Tibial artery (tissue), 4 donors: ENCODE data around the gene HMGXB3.

ENCODE experiments used
- DNase-seq, 2 donors: peaks; one replicate each; pipeline ENCODE4 v3.0.0-alpha.2; 2019
- H3K27ac ChIP-seq, 2 donors: fragments of 200-600 bp; sonication (generic) in 1 of 2; 1 replicate in 1 of 2; 2 replicates in 1 of 2; pipeline ENCODE4 v1.5.1; 2018 to 2019; ENCODE audit warnings: mild to moderate bottlenecking in 1 of 2
- H3K27me3 ChIP-seq, 2 donors: fragments of 200-600 bp; sonication (generic) in 1 of 2; one replicate each; pipeline versions ENCODE4 v1.5.1 to v1.6.0; 2016 to 2019
- H3K36me3 ChIP-seq, 3 donors: fragments of 200-600 bp; sonication (generic) in 2 of 3; one replicate each; pipeline ENCODE4 v1.5.1; 2016 to 2019; ENCODE audit warnings: mild to moderate bottlenecking in 2 of 3
- H3K4me1 ChIP-seq, 4 donors: fragments of 200-600 bp; sonication (generic) in 2 of 4; 1 replicate in 3 of 4; 2 replicates in 1 of 4; pipeline ENCODE4 v1.5.1; 2016 to 2019
- H3K4me3 ChIP-seq, 2 donors: fragments of 200-600 bp; sonication (generic) in 1 of 2; 1 replicate in 1 of 2; 2 replicates in 1 of 2; pipeline ENCODE4 v1.5.1; 2018 to 2019; ENCODE audit warnings: mild to moderate bottlenecking in 2 of 2
- H3K9me3 ChIP-seq, 3 donors: fragments of 200-600 bp; sonication (generic) in 1 of 3; one replicate each; pipeline ENCODE4 v1.5.1; 2016 to 2019
- intact Hi-C: fragments of 100-400 bp; cut with DNase I; formaldehyde crosslinking; loops from one replicate; pipeline ENCODE4 v1.15.0; 2023; ENCODE audit warnings: low total_unique reads
- TF ChIP-seq, protein P1 (sequence below), 2 experiments: fragments of 200-600 bp in 1 of 2; fragments of 450-650 bp in 1 of 2; IDR thresholded peaks; one replicate each; pipeline ENCODE4 v1.5.1; 2017 to 2019; ENCODE audit warnings: antibody characterized with exemption in 2 of 2, mild to moderate bottlenecking in 1 of 2, moderate library complexity in 1 of 2

HMGXB3 gene

GRCh38 chr5:149975409-149975808 lies 25.1 kb upstream of the HMGXB3 start:
- Histone ChIP-seq H3K27me3 (no peaks in the 10 kb centered on the region), H3K36me3 (peaks cover 14 to 25% (median 23%) of the 10 kb centered on the region in 3 donors), H3K9me3 (no peaks in the 10 kb centered on the region), H3K4me3 (no peak overlapping the region), H3K27ac (no peak overlapping the region), H3K4me1 (no peaks in the 10 kb centered on the region)
- intact Hi-C loops = no loop called here
- TF ChIP-seq, protein P1, sequence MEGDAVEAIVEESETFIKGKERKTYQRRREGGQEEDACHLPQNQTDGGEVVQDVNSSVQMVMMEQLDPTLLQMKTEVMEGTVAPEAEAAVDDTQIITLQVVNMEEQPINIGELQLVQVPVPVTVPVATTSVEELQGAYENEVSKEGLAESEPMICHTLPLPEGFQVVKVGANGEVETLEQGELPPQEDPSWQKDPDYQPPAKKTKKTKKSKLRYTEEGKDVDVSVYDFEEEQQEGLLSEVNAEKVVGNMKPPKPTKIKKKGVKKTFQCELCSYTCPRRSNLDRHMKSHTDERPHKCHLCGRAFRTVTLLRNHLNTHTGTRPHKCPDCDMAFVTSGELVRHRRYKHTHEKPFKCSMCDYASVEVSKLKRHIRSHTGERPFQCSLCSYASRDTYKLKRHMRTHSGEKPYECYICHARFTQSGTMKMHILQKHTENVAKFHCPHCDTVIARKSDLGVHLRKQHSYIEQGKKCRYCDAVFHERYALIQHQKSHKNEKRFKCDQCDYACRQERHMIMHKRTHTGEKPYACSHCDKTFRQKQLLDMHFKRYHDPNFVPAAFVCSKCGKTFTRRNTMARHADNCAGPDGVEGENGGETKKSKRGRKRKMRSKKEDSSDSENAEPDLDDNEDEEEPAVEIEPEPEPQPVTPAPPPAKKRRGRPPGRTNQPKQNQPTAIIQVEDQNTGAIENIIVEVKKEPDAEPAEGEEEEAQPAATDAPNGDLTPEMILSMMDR (IDR thresholded peaks at IDR 0.05) = no peak
- DNase-seq = no peak

DNA sequence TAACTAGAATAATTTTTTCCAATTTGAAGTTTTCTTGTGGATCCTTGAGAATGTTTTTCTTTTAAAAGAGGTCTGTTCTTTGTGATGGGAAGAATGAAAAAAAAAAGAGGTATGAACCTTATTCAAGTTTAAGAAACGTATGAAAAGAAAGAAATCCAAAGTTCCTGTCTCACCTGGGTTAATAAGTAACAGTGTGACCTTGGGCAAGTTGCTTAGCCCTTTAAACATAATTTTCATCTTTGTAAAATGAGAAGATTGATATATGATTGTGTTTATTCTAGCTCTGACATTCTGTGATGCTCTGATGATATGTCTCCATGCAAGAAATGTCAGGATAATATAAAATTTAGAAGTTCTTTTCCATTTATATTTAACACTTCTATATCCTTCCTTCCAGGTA lies 20.6 kb upstream of the HMGXB3 start:
- Histone ChIP-seq H3K36me3 (peaks cover 24 to 54% (median 45%) of the 10 kb centered on the region in 3 donors), H3K4me3 (no peak overlapping the region), H3K27ac (no peak overlapping the region), H3K9me3 (no peaks in the 10 kb centered on the region), H3K4me1 (no peaks in the 10 kb centered on the region), H3K27me3 (no peaks in the 10 kb centered on the region)
- DNase-seq = no peak
- TF ChIP-seq, protein P1 (IDR thresholded peaks at IDR 0.05) = no peak
- intact Hi-C loops = no loop called here

DNA sequence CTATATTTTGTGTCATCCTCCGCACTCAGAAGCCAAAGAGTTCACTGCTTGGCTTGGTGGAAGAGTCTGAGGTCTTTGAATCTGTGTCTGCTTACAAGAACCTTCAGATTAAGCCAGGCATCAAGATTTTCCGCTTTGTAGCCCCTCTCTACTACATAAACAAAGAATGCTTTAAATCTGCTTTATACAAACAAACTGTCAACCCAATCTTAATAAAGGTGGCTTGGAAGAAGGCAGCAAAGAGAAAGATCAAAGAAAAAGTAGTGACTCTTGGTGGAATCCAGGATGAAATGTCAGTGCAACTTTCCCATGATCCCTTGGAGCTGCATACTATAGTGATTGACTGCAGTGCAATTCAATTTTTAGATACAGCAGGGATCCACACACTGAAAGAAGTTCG lies 19.3 kb upstream of the HMGXB3 start:
- no peak for DNase-seq
- TF ChIP-seq, protein P1 (IDR thresholded peaks at IDR 0.05) = no peak
- Histone ChIP-seq H3K4me3 (no peak overlapping the region), H3K9me3 (no peaks in the 10 kb centered on the region), H3K36me3 (peaks cover 24 to 54% (median 45%) of the 10 kb centered on the region in 3 donors), H3K4me1 (no peaks in the 10 kb centered on the region), H3K27ac (no peak overlapping the region), H3K27me3 (no peaks in the 10 kb centered on the region)
- intact Hi-C loops = no loop called here

DNA sequence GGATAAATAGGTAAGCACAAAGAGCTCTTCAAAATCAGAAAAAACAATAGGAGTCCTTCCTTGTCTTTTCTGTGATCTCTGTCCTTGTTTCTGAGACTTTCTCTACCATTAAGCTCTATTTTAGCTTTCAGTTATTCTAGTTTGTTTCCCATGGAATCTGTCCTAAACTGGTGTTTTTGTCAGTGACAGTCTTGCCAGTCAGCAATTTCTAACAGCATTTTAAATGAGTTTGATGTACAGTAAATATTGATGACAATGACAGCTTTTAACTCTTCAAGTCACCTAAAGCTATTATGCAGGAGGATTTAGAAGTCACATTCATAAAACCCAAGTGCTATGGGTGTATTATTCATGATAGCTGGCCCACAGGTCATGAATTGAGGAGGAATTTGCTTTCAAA lies 18.0 kb upstream of the HMGXB3 start:
- peaks cover 24 to 53% (median 44%) of the 10 kb centered on the region in 3 donors for H3K36me3 ChIP-seq
- TF ChIP-seq, protein P1 (IDR thresholded peaks at IDR 0.05) = no peak
- H3K4me3 ChIP-seq = no peak overlapping the region
- H3K27me3 ChIP-seq = no peaks in the 10 kb centered on the region
- no peak overlapping the region for H3K27ac ChIP-seq
- no peak for DNase-seq
- H3K9me3 ChIP-seq = no peaks in the 10 kb centered on the region
- H3K4me1 ChIP-seq = no peaks in the 10 kb centered on the region
- intact Hi-C loops = no loop called here

DNA sequence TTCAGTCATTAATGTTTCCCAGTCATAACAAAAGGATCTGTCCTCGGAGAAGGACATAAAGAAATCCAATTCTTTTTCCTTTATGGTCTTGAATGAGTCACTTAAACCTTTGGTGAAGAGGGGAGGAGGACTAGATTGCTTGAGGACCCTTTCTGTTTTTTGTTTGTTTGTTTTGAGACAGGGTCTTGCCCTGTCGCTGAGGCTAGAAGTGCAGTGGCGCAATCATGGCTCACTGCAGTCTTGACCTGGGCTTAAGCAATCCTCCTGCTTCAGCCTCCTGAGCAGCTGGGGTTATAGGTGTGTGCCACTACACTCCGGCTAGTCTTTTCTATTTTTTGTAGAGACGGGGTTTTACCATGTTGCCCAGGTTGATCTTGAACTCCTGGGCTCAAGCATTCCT lies 12.4 kb upstream of the HMGXB3 start:
- Histone ChIP-seq H3K9me3 (no peaks in the 10 kb centered on the region), H3K36me3 (peaks cover 0 to 10% (median 0%) of the 10 kb centered on the region in 3 donors), H3K27me3 (no peaks in the 10 kb centered on the region), H3K27ac (no peak overlapping the region), H3K4me3 (no peak overlapping the region), H3K4me1 (no peaks in the 10 kb centered on the region)
- TF ChIP-seq, protein P1 (IDR thresholded peaks at IDR 0.05) = no peak
- intact Hi-C loops = no loop called here
- DNase-seq = no peak
